ENCODE measurements around the gene WEE1. TPM values are rescaled to one million over a fixed set of nuclear protein-coding genes. Genes with fewer than 3 reads are reported as not detected.
"Not testable (repeated sequence)": the region's sequence is repeated elsewhere in the genome, so short reads cannot be mapped to it uniquely, and the experiment has no call there.

Gene WEE1
- total RNA-seq, 1 donor from 2014 or later, result 67.1 TPM

GRCh38 chr11:9590717-9591116 lies 17.2 kb downstream of the WEE1 start:
- intact Hi-C loops (cut with micrococcal nuclease), result no loop called here

GRCh38 chr11:9594267-9595046 lies 21.0 kb downstream of the WEE1 start:
- intact Hi-C loops (cut with micrococcal nuclease), result no loop called here

DNA sequence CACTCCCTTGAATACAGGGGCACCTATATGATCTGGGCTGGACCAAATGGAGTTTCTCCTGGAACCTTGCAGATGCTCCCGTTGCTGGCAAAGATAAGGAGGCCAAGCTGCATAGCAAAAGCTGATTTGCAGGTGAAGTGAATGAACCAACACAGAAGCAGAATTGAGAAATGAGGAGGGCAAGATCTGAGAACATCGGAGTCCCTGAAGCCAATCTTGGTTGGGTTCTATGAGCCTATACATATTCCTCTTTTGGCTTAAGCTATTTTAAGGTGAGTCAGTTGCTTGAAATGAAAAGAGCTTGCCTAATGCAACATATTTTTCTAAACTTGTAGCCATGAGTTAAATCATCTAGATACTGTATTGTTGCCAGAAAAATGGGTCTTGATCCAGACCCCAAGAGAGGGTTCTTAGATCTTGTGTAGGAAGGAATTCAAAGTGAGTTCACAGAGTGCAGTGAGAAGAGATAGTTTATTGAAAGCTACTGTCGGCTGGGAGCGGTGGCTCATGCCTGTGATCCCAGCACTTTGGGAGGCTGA lies 23.5 kb downstream of the WEE1 start:
- intact Hi-C loops (cut with micrococcal nuclease), result no loop called here

GRCh38 chr11:9600166-9600565 lies 26.7 kb downstream of the WEE1 start:
- intact Hi-C loops (cut with micrococcal nuclease), result loop anchor here (2.0 kb wide), 1 partner anchor 13 kb away; no protein-coding TSS in a partner anchor

- intact Hi-C loops (cut with micrococcal nuclease), result loop anchor here (1.0 to 2.0 kb wide), 3 partner anchors 13 to 27 kb away; partner anchors contain the start of gene WEE1
These were observed 27.2 kb downstream of the WEE1 start for GRCh38 chr11:9600644-9601036.

DNA sequence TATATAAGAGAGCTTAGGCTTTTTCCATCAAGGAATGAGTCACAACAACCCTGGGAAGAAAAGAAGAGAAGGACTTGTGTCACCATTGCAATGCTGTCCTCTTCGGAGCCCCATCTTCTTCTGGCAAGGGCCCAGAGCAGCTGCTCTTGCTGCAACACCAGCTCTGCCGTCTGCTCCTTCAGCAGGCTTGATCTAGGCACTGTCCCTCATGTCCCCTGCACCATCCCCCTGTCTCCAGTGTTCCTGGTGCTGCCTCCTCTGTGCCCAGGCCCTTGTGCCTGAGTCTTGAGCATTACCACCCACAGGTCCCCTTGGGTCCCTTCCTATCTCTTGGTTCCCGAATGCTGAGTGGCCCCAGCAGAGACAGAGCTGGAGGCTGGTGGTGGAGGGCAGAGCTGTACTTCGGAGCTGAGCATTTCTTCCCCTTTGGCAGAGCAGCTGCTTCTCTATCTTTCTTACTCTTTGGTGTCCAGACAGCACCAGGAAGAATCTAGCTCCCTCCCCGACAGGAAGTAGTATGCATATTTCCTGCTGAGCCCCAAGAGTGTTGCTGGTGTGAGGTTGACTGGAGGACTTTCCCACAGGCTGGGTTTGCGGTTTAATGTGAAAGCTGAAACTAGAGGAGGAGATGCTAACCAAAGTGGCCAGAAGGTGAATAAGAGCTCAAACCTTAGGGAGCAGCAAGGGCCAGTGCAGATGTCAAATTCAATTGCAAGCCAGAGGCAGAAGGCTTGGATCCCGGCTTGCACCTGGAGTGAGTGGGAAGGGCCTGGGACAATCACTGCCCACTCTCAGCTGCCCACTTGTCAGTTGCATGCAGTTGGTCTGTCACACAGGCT lies 27.8 kb downstream of the WEE1 start:
- intact Hi-C loops (cut with micrococcal nuclease), result loop anchor here (1.0 to 2.0 kb wide), 3 partner anchors 12 to 28 kb away; partner anchors contain the start of gene WEE1

DNA sequence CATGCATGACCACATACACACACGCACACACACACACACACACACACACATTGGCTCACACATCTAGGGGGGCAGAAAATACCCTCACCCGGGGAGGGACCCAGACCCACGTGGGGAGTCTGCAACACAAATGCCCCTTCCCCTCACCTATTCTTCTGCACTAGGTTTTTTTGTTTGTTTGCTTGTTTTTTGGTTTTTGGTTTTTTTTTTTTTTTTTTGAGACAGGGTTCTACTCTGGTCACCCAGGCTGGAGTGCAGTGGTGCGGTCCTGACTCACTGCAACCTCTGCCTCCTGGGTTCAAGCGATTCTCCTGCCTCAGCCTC lies 28.4 kb downstream of the WEE1 start:
- intact Hi-C loops (cut with micrococcal nuclease), result loop anchor here (1.0 to 2.0 kb wide), 3 partner anchors 11 to 29 kb away; partner anchors contain the start of gene WEE1

DNA sequence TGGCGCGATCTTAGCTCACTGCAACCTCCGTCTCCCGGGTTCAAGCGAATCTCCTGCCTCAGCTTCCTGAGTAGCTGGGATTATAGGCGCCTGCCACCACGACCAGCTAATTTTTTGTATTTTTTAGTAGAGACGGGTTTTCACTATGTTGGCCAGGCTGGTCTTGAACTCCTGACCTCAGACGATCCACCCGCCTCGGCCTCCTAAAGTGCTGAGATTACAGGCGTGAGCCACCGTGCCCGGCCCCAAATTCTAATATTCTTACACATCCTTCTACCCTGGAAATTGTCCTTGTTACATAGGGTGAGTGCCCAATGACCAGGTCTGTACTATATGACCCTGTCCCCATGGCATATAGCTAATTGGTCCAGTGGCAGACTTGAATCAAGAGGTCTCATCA lies 29.7 kb downstream of the WEE1 start:
- intact Hi-C loops (cut with micrococcal nuclease), result not testable (repeated sequence)

DNA sequence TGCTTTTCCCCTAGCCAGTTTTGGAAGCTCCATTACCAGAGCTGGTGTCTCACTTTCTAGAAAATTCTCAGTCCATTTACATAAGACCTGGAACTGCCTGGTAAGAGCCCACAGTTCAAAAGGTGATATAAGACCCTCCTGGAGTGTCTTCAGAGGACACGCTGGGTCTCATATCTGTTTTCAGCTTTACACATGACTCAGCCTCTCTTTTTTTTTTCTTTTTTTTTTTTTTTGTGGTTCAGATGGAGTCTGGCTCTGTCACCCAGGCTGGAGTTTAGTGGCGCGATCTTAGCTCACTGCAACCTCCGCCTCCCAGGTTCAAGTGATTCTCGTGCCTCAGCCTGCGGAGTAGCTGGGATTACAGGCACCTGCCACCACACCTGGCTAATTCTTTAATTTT lies 30.7 kb downstream of the WEE1 start:
- intact Hi-C loops (cut with micrococcal nuclease), result no loop called here

DNA sequence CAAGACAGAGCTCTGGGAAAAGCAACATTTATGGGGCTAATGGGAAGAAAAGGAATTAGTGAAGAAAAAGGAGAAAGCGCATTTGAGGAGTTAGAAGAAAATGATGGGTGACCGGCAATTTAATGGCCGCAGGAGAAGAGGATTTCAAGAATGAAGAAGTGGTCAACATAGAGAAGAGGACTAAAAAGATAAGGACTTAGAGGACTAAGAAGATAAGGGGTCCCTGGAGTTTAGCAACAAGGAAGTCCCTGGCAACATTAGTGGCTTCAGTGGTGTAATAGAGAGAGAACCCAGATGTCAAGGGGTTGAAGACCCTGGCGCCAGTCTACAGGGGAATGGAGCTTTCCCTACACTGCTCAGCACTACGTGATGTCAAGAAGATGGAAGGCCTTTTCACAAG lies 32.3 kb downstream of the WEE1 start:
- intact Hi-C loops (cut with micrococcal nuclease), result no loop called here

DNA sequence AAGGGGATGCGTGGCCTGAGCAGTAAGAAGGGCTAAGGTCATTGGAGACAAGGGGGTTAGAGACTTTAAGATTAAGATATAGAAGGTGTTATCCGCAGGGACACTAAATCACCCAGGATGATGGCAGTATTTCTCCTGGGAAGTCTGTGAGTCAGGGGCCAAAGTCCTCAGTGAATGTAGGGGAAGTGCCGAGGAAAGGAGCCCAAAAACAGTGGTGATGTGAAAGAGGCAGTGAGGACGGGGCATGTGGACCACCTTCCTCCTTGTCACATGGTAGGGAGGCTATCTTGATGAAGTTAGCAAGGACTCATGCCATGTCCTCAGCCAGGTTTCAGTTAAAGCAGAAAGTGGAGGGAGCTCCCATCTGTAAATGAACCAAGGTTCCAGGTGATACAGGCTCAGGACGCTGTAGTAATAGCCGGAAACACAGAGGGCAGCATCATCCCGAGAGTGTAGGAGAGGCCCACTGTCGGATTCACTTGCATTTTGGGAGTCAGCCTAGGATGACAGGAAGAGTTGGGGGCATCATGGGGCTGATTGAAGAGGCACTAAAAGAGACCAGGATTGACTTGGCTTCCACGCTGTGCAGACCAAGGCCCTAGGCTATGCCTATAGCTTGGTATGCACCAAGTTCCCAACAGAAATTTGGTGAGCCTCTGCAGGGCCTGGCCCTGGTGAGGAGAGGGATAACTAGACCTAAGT lies 33.5 kb downstream of the WEE1 start:
- intact Hi-C loops (cut with micrococcal nuclease), result no loop called here

GRCh38 chr11:9607511-9607899 lies 34.0 kb downstream of the WEE1 start:
- intact Hi-C loops (cut with micrococcal nuclease), result no loop called here

DNA sequence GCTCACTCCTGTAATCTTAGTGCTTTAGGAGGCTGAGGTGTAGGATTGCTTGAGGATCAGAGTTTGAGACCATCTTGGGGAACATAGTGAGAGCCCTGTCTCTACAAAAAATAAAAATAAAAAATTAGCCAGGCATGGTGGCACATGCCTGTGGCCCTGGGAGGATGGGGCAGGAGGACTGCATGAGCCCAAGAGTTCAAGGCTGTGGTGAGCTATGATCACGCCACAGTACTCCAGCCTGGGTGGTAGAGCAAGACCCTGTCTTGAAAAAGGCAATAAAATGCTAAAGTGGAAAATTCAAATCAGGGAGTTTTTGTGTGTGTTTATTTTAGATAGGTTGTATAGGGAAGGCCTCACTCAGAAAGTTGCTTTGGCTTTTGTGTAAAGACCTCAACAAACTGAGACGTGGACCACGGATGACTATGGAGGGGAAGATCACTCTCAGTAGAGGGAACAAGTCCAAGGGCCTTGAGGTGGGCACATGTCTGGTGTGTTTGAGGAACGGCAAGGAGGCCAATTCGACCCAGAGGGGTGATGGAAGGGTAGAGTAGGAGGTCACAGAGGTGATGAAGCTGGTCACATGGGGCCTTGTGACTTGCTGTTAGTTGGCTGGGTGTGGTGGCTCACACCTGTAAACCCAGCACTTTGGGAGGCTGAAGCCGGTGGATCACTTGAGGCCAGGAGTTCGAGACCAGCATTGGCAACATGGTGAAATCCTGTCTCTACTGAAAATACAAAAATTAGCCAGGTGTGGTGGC lies 35.7 kb downstream of the WEE1 start:
- intact Hi-C loops (cut with micrococcal nuclease), result no loop called here

- intact Hi-C loops (cut with micrococcal nuclease), result loop anchor here (5.0 kb wide), 2 partner anchors 298 to 697 kb away; partner anchors contain the start of genes ADM and TMEM41B
These were observed 36.4 kb downstream of the WEE1 start for GRCh38 chr11:9609841-9610240.

- intact Hi-C loops (cut with micrococcal nuclease), result loop anchor here (1.0 to 5.0 kb wide), 5 partner anchors 12 to 924 kb away; partner anchors contain the start of genes ADM and TMEM41B
These were observed 39.8 kb downstream of the WEE1 start for GRCh38 chr11:9613118-9613829.

- intact Hi-C loops (cut with micrococcal nuclease), result loop anchor here (1.0 to 5.0 kb wide), 9 partner anchors 13 to 925 kb away; partner anchors contain the start of genes ADM, TMEM41B, WEE1 and ZNF143
These were observed 40.6 kb downstream of the WEE1 start for GRCh38 chr11:9613830-9614762.

GRCh38 chr11:9615031-9615451 lies 41.6 kb downstream of the WEE1 start:
- intact Hi-C loops (cut with micrococcal nuclease), result loop anchor here (2.0 kb wide), 1 partner anchor 48 kb away; no protein-coding TSS in a partner anchor

- intact Hi-C loops (cut with micrococcal nuclease), result no loop called here
These were observed 42.7 kb downstream of the WEE1 start for GRCh38 chr11:9616042-9616675.

Measured in T-helper 2 cell treated with Interferon-gamma antibody and Interleukin-4, amounts not matched to agents 100 ng/mL and 5 ng/mL, for 36 hours (primary cell).